Lower leg skin (tissue), 3 donors: ENCODE measurements around the gene CCDC149.

Experiments used
- POLR2A ChIP-seq, 2 donors: fragments of 450-650 bp; IDR thresholded peaks; one replicate each; pipeline ENCODE4 v1.6.1; 2016 to 2017; ENCODE audit warnings: antibody characterized with exemption in 2 of 2, mild to moderate bottlenecking in 1 of 2, moderate library complexity in 1 of 2
- TF ChIP-seq, protein P1 (sequence below), 3 donors: fragments of 450-650 bp; IDR thresholded peaks; one replicate each; pipeline ENCODE4 v1.5.1; 2016; ENCODE audit warnings: antibody characterized with exemption in 3 of 3, mild to moderate bottlenecking in 3 of 3, moderate library complexity in 2 of 3

DNA sequence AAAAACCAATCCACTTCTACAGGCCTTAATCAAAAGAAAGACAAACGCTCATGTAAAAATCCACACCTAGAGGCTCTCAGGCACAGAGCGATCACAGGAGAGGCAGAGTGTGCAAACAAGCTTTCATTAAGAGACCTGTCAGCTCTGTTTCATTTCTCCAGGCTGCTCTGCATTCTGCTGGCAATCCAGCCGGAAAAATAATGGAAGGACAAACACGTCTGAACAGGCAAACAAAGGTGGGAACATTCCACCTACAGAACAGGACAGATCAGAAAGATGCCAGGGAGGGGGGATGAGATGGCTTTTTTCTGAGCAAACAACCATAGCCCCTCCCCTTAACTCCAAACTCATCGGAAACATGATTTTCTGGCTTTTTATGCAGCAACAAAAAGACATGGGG is 107.8 kb downstream of the CCDC149 start:
- TF ChIP-seq, protein P1, sequence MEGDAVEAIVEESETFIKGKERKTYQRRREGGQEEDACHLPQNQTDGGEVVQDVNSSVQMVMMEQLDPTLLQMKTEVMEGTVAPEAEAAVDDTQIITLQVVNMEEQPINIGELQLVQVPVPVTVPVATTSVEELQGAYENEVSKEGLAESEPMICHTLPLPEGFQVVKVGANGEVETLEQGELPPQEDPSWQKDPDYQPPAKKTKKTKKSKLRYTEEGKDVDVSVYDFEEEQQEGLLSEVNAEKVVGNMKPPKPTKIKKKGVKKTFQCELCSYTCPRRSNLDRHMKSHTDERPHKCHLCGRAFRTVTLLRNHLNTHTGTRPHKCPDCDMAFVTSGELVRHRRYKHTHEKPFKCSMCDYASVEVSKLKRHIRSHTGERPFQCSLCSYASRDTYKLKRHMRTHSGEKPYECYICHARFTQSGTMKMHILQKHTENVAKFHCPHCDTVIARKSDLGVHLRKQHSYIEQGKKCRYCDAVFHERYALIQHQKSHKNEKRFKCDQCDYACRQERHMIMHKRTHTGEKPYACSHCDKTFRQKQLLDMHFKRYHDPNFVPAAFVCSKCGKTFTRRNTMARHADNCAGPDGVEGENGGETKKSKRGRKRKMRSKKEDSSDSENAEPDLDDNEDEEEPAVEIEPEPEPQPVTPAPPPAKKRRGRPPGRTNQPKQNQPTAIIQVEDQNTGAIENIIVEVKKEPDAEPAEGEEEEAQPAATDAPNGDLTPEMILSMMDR (IDR thresholded peaks at IDR 0.05): no peak
- TF ChIP-seq POLR2A (IDR thresholded peaks at IDR 0.05): no peak
